ENCODE results near the gene RIMBP2.
"Not testable (repeated sequence)": the region's sequence is repeated elsewhere in the genome, so short reads cannot be mapped to it uniquely, and the experiment has no call there.

RIMBP2 gene

GRCh38 chr12:130609966-130610365 lies 106.1 kb downstream of the RIMBP2 start:
- FAIRE-seq = no peak
- no peak for DNase-seq (ENCODE audit: insufficient read length, low spot score)

- FAIRE-seq (no peak), DNase-seq (ENCODE audit: insufficient read length, low spot score) (no peak)
These were observed 107.3 kb downstream of the RIMBP2 start for GRCh38 chr12:130608831-130609230.

GRCh38 chr12:130608132-130608531 lies 108.0 kb downstream of the RIMBP2 start:
- FAIRE-seq (no peak), DNase-seq (ENCODE audit: insufficient read length, low spot score) (no peak)

- no peak for FAIRE-seq
These were observed 109.9 kb downstream of the RIMBP2 start for GRCh38 chr12:130606231-130606630.

GRCh38 chr12:130603396-130603965 lies 112.6 kb downstream of the RIMBP2 start:
- FAIRE-seq (no peak), DNase-seq (ENCODE audit: insufficient read length, low spot score) (no peak)

More at GRCh38 chr12:130606231-130606630, 109.9 kb downstream of the RIMBP2 start:
- DNase-seq (ENCODE audit: insufficient read length, low spot score) = no peak

GRCh38 chr12:130602251-130602650 lies 113.8 kb downstream of the RIMBP2 start:
- FAIRE-seq = no peak

GRCh38 chr12:130601327-130601726 lies 114.8 kb downstream of the RIMBP2 start:
- FAIRE-seq = no peak
- DNase-seq (ENCODE audit: insufficient read length, low spot score) = no peak

More at GRCh38 chr12:130602251-130602650, 113.8 kb downstream of the RIMBP2 start:
- no peak for DNase-seq (ENCODE audit: insufficient read length, low spot score)

GRCh38 chr12:130596241-130596640 lies 119.9 kb downstream of the RIMBP2 start:
- FAIRE-seq (no peak), DNase-seq (ENCODE audit: insufficient read length, low spot score) (no peak)

GRCh38 chr12:130595566-130595965 lies 120.5 kb downstream of the RIMBP2 start:
- DNase-seq (ENCODE audit: insufficient read length, low spot score) (no peak), FAIRE-seq (no peak)

GRCh38 chr12:130593056-130593455 lies 123.0 kb downstream of the RIMBP2 start:
- DNase-seq (ENCODE audit: insufficient read length, low spot score) = no peak

GRCh38 chr12:130592641-130593040 lies 123.5 kb downstream of the RIMBP2 start:
- DNase-seq (ENCODE audit: insufficient read length, low spot score) = no peak
- FAIRE-seq = no peak

More at GRCh38 chr12:130593056-130593455, 123.0 kb downstream of the RIMBP2 start:
- FAIRE-seq = no peak

GRCh38 chr12:130591736-130592135 lies 124.4 kb downstream of the RIMBP2 start:
- DNase-seq (ENCODE audit: insufficient read length, low spot score) = no peak
- no peak for FAIRE-seq

- FAIRE-seq (no peak), DNase-seq (ENCODE audit: insufficient read length, low spot score) (no peak)
These were observed 125.4 kb downstream of the RIMBP2 start for GRCh38 chr12:130590685-130591084.

- DNase-seq (ENCODE audit: insufficient read length, low spot score) (no peak), FAIRE-seq (no peak)
These were observed 126.4 kb downstream of the RIMBP2 start for GRCh38 chr12:130589540-130590317.

- DNase-seq (ENCODE audit: insufficient read length, low spot score) (no peak), FAIRE-seq (no peak)
These were observed 127.2 kb downstream of the RIMBP2 start for GRCh38 chr12:130588696-130589539.

GRCh38 chr12:130587966-130588365 lies 128.1 kb downstream of the RIMBP2 start:
- no peak for FAIRE-seq
- DNase-seq (ENCODE audit: insufficient read length, low spot score) = no peak

- DNase-seq (ENCODE audit: insufficient read length, low spot score); FAIRE-seq: not testable (repeated sequence)
These were observed 131.6 kb downstream of the RIMBP2 start for GRCh38 chr12:130584475-130584874.

- FAIRE-seq (no peak), DNase-seq (ENCODE audit: insufficient read length, low spot score) (no peak)
These were observed 132.3 kb downstream of the RIMBP2 start for GRCh38 chr12:130583800-130584199.

- DNase-seq (ENCODE audit: insufficient read length, low spot score) (no peak), FAIRE-seq (no peak)
These were observed 132.8 kb downstream of the RIMBP2 start for GRCh38 chr12:130583317-130583716.

- no peak for DNase-seq (ENCODE audit: insufficient read length, low spot score)
- no peak for FAIRE-seq
These were observed 133.8 kb downstream of the RIMBP2 start for GRCh38 chr12:130582286-130582685.

- DNase-seq (ENCODE audit: insufficient read length, low spot score) (no peak), FAIRE-seq (no peak)
These were observed 134.3 kb downstream of the RIMBP2 start for GRCh38 chr12:130581782-130582181.
